GM18508 (cell line): ENCODE data around the gene BLOC1S5.
"Not testable (repeated sequence)": the region's sequence is repeated elsewhere in the genome, so short reads cannot be mapped to it uniquely, and the experiment has no call there.

Experiments used
- ATAC-seq: cut with Tn5 transposase; IDR thresholded peaks from one replicate; pipeline ENCODE4 v1.9.1; 2021; ENCODE audit warnings: moderate number of reproducible peaks; ENCODE audit not compliant: insufficient read depth, unreplicated experiment

Gene BLOC1S5

DNA sequence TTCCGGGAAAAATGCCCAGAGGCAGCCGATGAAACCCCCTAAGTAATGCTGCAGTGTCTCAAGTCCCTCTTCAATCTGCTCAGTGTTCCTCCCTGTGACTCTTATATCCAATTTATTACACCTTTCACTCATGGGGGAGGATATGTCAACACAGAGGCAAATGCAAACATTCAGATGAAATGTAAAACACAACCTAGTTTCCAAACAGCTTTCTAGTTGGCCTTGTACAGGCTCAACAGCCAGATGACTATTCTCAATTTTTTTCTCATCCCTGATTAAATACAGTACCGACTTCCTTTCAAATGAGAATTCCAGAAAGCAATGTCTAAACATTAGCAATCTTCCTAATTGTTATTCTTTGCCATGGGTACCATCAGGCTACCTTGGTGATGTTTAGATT lies 65.0 kb downstream of the BLOC1S5 start:
- no peak for ATAC-seq

DNA sequence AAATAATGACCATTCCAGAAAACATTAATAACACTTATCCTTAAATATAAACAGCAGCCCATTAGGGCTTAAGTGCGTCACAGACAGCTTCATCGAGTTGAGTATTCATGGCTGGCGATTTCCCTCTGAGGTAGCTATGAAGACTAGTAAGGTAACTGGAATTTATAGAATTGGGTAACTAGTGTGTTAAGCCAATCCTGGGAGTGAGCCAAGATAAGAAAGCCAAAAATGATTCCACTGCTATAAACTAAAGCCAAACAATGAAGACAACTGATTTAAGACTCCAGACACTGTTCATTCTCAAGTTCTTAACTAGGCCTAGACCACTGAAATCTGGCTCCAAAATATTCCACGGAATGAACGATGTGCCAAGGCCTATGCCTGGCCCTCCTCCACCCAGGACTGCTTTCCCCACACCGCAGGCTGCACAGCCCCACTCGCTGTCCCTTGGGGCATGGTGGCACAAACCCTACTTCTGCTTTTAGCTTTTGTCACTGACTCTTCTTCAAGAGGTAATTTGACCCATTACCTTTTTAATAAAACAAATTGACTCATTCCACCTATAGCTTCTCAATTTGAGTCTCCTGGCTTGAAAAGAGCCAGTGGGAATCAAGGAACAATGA lies 66.0 kb downstream of the BLOC1S5 start:
- no peak for ATAC-seq

DNA sequence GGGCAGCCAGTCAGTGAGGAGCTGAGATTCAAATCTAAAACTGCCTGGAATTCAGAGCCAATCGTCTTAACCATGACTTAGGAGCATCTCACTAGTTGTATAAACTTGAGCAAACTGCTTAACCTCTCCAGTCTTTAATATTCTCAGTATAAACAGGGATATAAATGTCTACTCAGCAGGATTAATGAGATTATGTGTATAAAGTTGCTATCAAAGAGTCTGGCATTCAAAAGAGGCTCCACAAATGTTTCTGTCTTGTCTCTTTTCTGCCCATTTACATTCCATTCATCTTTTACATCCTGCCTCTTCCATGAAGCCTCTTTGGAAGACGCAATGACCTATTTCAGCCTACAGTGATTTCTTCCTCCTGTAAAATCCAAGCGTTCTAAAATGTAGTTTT lies 66.9 kb downstream of the BLOC1S5 start:
- no peak for ATAC-seq

DNA sequence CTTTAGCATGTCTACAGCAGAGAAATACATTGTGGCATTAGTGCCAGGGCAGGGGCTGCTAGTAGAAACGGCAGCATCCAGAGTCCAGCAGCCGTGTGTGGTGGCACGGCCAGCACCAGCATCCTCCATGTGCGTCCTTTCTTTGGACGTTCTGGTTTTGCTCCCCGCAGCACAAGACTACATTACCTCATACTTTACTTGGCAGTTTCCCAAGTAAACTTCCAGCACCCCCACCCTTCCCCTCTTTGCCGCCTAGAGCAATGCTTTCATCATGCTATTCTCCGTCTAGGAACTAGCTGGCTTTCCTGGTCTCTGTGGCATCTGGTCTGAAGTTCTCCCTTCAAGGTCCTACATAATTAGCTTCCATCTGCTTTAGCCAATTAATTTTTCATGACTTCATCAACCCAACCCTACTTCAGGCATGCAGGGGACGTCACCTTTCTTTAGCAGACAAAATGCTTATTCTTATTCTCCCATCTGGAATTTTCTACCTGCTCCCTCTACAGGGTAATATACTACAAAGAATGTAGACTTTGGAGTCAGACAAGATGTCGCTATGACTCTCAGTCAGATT lies 67.6 kb downstream of the BLOC1S5 start:
- ATAC-seq, result no peak

DNA sequence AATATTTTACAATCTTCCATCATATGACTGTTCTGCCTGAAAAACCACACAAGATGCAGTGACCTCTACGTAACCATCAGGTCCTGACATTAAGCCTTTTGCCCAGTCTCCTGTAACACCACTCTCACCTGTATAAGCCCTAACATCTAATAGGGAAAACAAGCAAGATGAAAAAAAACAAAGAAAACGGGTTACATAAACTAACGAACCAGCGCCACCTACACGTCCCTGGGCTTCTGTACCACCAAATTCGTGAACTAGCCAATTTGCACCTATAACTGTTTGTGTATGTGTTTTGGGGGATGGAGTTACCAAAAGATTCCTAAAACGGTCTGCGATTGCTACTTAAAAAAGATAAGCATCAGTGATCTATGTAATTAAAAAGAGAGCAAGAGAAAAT lies 70.2 kb downstream of the BLOC1S5 start:
- ATAC-seq, result no peak

DNA sequence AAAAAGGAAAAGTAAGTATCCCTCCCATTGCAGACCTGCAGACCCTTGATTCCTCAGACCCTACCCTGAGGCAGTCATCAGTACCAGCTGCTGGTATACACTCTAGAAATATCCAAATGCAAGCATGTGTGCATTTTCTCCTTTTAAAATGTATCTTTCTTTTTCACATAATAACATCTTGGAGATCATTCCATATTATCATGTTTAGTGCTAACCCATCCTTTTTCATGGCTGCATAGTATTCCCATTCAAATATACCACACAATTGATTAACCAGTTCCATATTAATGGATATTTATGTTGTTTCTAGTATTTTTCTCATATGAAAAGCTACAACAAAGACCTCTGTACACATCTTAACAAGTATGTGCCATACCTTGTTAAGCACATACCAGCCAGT lies 70.8 kb downstream of the BLOC1S5 start:
- no peak for ATAC-seq

DNA sequence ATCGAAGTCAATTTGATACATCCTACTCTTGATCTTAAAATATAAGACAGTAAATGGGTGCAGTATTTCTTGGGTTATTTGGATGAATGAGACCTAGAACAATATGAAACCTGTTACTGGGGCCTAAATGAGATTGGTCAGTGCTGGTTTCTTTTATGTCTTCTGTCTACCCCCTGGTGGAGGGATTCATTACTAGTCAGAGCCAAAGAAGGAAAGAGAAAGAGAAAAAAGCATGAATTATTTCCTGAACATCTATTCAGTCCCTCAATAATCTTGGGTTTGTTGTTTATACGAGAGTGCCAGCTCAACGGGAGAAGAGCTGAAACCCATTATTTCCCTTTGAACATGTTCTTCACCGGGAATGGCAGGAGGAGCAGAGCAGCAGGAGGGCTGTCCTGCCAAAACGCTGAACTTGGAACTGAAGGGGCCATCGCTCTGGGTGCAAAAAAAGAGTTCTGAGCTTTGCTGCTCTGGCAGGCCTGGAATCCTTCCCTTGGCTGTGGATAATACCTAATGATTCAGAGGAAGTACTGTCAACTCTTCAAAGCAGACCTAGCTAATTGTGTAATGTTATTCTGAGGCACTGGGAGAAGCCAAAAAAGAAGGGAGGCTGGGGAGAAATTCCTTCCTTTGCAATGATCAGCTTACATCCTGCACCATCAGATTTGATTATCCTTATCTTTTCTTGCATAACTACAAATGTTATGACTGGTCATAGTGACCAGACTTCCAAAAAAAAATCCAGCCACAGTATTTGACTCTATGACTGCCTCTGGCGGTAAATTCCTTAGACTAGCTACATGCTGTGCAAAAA lies 72.0 kb downstream of the BLOC1S5 start:
- no peak for ATAC-seq

DNA sequence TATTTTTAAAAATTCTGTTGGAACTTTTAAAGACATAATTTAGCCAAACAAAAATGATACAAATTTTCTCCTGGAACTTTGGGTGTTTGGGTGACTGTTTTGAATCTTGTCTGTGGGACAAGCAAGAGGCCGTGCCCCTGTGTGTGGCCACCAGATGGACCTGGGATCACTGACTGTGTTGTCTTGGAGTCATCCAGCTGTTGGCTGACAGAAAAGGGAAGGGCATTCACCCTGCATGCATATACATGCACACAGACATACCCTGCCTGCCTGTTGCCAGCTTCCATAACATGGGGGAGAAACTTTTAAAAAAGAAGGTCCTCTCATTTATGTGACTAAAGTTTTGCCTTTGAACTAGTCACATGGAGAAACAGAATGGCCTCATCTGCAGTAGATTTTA lies 72.7 kb downstream of the BLOC1S5 start:
- no peak for ATAC-seq

DNA sequence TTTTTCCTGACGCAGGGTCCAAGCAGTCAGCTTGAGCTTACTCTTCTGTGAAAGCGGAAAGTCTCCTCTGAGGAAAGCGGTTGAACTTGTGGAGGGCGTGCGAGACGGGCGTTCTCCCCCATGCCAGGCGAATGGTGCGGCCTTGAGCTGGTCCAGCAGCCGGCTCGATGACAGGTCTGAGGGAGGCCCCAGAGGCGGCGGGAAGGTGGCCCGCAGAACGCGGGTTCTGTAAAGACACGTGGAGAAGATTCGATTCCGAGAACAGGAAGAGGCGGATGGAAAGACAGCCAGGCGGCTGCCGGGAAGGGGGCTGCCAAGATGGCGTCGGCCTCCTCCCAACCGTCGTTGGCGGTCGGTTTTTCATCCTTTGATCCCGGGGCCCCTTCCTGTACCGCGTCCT lies 78.0 kb downstream of the BLOC1S5 start:
- ATAC-seq, result no peak

DNA sequence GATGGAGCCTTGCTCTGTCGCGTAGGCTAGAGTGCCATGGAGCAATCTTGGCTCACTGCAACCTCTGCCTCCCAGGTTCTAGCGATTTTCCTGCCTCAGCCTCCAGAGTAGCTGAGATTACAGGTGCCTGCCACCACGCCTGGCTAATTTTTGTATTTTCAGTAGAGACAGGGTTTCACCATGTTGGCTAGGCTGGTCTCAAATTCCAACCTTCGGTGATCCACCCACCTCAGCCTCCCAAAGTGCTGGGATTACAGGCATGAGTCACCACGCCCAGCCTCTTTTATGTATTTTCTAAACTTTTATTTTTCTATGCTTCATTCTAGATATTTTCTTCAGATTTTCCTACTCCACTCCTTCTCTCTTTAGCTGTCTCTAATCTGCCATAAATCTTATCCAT lies 80.2 kb downstream of the BLOC1S5 start:
- ATAC-seq, result not testable (repeated sequence)

DNA sequence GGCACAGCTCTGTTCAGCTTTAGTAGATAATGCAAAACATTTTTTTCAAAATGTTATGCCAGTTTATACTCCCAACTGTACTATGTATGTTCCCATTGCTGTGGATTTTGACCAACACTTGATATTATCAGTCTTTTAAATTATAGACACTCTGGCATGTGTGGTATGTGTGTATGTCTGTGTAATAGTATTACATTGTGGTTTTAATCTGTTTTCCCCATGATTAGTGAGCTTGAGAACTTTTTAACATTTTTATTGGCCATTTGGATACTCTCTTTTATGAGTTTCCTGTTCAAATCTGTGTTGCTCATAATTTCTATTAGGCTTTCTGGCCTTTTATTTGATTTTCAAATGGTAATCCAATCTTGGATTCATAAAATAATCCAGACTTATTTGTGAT lies 84.4 kb downstream of the BLOC1S5 start:
- no peak for ATAC-seq

DNA sequence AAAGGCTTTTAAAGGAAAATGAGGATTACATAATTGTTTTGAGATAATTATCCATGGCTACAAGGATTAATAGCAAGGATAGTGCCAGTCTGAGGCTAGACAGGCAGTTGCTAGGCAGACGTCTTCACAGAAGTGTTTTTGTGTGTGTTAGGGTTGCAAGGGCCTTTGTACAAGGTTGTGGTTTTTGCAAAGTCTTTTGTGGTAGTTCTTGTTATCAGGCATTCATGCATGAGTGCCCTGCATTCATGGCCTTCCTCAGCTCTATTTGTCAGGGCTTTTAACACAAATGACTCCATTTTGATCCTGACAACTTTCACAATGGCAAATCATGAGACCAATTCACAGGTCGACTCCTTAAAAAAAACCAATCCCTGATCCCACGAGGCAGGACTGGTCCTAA lies 85.5 kb downstream of the BLOC1S5 start:
- peak; percentile 54 for ATAC-seq

DNA sequence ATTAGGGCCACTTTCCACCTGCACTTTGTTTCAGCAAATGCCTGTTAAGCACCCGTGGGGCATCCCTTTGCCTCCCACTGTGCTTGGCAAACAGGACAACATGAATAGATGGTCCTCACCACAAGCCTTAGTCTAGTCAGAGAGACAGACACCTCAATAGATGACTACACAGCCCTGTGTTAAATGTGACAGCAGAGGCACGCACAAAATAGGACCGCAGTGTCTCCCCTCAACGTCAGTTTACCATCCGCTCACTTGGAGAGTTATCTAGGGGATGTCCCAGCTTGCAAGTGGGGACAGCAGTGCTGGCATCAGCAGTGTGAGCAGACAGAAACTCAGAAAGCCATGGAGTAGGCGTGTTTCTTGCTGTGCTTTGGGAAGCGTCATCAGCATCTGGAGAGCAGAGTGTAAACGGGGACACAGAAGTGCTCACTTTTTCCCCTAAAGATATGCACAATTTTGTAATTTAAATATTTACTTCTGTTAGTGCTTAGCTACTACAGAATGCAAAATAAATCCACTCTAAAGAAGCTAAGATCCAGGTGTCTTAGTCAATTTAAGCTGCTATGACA lies 87.6 kb downstream of the BLOC1S5 start:
- ATAC-seq, result no peak

DNA sequence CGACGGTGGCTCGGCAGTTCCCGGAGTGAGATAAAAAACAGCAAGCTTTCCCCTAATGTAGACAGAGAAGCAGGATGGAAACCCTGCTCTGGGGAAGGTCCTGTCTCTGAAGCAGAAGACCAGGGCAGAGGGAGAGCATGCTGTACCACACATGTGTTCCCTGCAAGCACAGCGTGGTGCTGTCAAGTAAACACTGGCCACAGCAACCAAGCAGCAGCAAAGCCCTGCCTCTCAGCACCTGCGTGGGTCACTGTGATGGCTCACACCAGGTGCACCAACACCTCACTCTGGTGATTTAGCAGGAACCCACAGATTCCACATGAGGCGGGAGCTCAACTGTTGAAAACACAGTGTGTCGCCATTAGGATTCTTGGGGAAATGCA lies 88.4 kb downstream of the BLOC1S5 start:
- ATAC-seq, result no peak

DNA sequence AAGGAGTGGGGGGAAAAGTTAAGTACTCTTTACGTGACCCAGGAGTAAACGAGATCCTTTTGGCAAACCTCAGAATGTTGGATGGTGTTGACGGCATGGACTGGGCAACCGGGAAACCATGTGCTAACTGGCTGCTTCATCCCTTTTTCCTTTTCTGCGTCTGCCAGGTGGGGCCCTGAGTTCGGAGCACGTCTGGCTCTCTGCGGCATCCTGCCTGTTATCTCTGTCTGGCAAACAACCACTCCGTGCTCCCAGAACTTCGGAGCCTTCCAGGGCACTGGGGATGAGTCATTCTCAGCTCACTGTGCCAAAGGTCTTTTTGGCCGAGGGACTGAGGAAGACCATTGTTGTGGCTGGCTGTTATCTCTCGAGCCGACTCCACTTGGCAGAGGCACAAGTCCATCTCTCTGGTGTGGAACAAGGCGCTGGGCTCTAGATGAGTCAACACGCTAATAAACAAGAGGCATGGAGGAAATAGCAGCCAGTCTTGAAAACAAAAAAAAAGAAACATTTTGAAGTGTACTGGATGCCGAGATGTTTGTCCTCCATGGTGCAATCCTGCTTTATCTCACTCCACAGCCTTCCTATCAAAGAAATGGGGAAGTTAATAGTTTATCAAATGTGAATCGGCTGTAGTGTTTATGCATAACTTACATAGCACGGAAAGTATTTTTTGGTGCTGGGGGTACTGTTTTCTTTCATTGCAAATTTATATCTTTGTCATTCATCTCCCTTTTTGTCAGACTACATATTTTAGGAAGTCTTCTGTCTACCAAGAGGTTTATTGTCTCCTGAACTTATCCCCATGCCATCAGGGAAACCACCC lies 89.0 kb downstream of the BLOC1S5 start:
- no peak for ATAC-seq

DNA sequence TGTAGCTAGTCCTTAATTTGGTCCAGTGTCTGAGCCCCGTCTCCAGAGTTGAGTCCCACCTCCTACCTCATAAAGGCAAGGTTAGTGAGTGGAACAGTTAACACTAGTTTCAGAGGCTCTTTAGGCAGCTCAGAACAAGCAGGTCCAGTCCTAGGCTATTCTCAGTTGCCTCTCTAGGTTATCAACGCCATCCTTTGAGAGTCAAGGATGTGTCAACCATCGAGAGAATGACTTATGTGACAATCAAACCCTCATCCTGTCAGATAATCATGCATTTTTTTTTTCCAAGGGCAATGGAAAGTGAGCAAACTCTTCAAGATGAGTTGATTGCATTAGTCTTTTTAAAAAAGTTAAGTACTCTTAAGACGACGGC lies 89.6 kb downstream of the BLOC1S5 start:
- ATAC-seq, result no peak

DNA sequence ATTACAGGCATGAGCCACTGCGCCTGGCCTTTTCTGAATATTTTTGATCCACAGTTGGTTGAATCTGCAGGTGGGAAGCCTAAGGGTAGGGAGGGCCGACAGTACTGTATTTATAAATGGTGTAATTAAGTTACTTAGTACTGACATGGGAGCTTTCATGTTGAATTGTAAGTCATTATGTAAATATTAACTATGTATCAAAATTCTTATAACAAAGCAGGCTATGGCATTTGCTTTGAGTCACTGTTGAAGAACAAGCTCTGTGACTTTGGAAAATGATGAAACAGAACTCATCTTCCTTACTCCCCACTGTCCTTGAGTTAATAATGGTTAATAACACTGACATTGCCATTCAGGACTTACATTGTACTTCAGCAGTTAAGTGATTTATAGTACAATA lies 90.6 kb downstream of the BLOC1S5 start:
- no peak for ATAC-seq

DNA sequence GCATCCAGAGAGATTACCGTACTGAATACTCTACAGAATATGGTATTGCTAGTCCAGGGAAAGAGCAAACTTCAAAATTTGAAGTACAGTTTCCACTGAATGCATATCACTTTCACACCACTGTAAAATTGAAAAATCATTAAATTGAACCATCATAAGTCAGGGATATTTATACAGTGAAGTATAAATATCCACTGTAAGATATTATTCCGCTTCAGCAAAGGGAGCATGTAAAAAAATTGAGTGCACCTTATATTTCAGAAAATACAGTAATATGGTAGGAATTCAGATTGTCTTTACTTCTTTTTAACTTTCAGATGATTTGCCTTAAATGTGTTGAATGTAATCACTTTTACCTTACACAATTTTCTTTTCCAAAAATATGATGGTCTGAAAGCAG lies 92.7 kb downstream of the BLOC1S5 start:
- ATAC-seq, result no peak

DNA sequence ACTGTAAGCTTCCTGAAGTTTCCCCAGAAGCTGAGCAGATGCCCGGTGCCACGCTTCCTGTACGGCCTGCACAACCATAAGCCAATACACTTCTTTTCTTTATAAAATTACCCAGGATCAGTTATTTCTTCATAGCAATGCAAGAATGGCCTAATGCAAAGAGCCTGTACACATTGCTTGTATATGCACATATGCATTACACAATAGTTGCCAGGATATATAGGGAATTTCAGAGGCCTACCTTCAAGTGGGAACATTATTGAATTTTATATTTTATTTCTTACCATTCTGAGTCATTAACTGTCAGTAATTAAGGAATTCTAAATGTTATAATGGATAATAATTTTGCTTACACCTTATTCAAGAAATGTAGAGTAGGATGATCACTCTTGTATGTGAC lies 93.6 kb downstream of the BLOC1S5 start:
- ATAC-seq, result no peak
